GM12878 (cell line): Measurements from ENCODE around the gene SUPT6H. TPM values are rescaled to one million over a fixed set of nuclear protein-coding genes. Genes with fewer than 3 reads are reported as not detected.

Experiments used
- BCL3 ChIP-seq: IDR thresholded peaks from 2 replicates; pipeline ENCODE4 v1.6.1; 2011; ENCODE audit warnings: borderline replicate concordance, low read depth, mild to moderate bottlenecking, moderate library complexity, low read length; ENCODE audit not compliant: insufficient read depth, poor library complexity, severe bottlenecking
- BCLAF1 ChIP-seq: fragments of 450-650 bp; IDR thresholded peaks from 2 replicates; pipeline ENCODE4 v1.6.1; 2017; ENCODE audit warnings: antibody characterized with exemption, mild to moderate bottlenecking, moderate library complexity
- HDAC2 ChIP-seq: fragments of 200-600 bp; sonication (generic); IDR thresholded peaks from 2 replicates; pipeline ENCODE4 v1.6.1; 2017
- NFIC ChIP-seq: IDR thresholded peaks from 2 replicates; pipeline ENCODE4 v1.6.1; 2012; ENCODE audit warnings: low read depth, mild to moderate bottlenecking, inconsistent platforms, low read length, moderate library complexity
- REST ChIP-seq: IDR thresholded peaks from 2 replicates; pipeline ENCODE4 v1.6.1; 2012; ENCODE audit warnings: mild to moderate bottlenecking, low read depth, low read length
- RUNX3 ChIP-seq: IDR thresholded peaks from 2 replicates; pipeline ENCODE4 v1.6.1; 2012; ENCODE audit warnings: low read length, inconsistent platforms
- SMAD1 ChIP-seq: fragments of 450-650 bp; IDR thresholded peaks from 2 replicates; pipeline ENCODE4 v1.6.1; 2018; ENCODE audit warnings: mild to moderate bottlenecking, low read depth; ENCODE audit not compliant: partially characterized antibody
- SREBF2 ChIP-seq: IDR thresholded peaks from 2 replicates; pipeline ENCODE4 v1.6.1; 2012; ENCODE audit warnings: mild to moderate bottlenecking, low read length
- SRF ChIP-seq, 2 experiments: IDR thresholded peaks; 2 replicates each; pipeline ENCODE4 v1.6.1; 2011; ENCODE audit warnings: low read depth in 2 of 2, low read length in 2 of 2, mild to moderate bottlenecking in 1 of 2, moderate library complexity in 1 of 2
- STAT3 ChIP-seq: IDR thresholded peaks from 2 replicates; pipeline ENCODE4 v1.6.1; 2011; ENCODE audit warnings: low read depth, low read length, improper control_type of control experiment
- USF1 ChIP-seq: IDR thresholded peaks from 2 replicates; pipeline ENCODE4 v1.6.1; 2011; ENCODE audit warnings: borderline replicate concordance, low read depth, mild to moderate bottlenecking, moderate library complexity, mixed read lengths, low read length; ENCODE audit not compliant: insufficient read depth; ENCODE audit errors: extremely low read length
- USF2 ChIP-seq: IDR thresholded peaks from 2 replicates; pipeline ENCODE4 v1.6.1; 2011; ENCODE audit warnings: low read depth, low read length, improper control_type of control experiment, borderline replicate concordance
- YBX1 ChIP-seq: fragments of 450-650 bp; IDR thresholded peaks from 2 replicates; pipeline ENCODE4 v1.6.1; 2016; ENCODE audit warnings: antibody characterized with exemption
- YY1 ChIP-seq: IDR thresholded peaks from 2 replicates; pipeline ENCODE4 v1.6.1; 2011; ENCODE audit warnings: low read depth, mild to moderate bottlenecking, low read length
- ZBTB33 ChIP-seq: fragments of 450-650 bp; IDR thresholded peaks from 2 replicates; pipeline ENCODE4 v1.6.1; 2017; ENCODE audit warnings: mild to moderate bottlenecking
- polyA plus RNA-seq, 11 experiments: library from polyadenylated mRNA; depleted of rRNA in 4 of 11; unstranded in 6 of 11; stranded (reverse) in 5 of 11; fragments of >200 nt; fragmentation: Nextera tagmentation in 4 of 11; fragmentation: Illumina TruSeq in 1 of 11; extraction: Ambion mirVana in 4 of 11; extraction: Trizol in 1 of 11; gene quantifications; 1 replicate in 1 of 11; 2 replicates in 10 of 11; pipeline versions ENCODE4 v1.2.1 to v1.2.3, GENCODE V29; 2011 to 2016; ENCODE audit warnings: inconsistent platforms in 2 of 11, missing spikeins in 2 of 11, low read depth in 1 of 11
- total RNA-seq, 4 experiments: library from RNA; depleted of rRNA in 3 of 4; stranded (reverse); fragments of >200 nt in 3 of 4; fragmentation: Illumina TruSeq in 1 of 4; extraction: Trizol in 1 of 4; gene quantifications; 2 replicates each; pipeline versions ENCODE4 v1.2.1 to v1.2.3, GENCODE V29; 2013 to 2021

The SUPT6H gene
- total and polyA plus RNA-seq, 10 of the 15 experiments (the other 5 are each of a cell fraction or from before 2014, with no cell fraction given) = 1.7 to 58.8 (median 37.7) TPM

- TF ChIP-seq BCL3 (no peak), NFIC (no peak), SMAD1 (no peak), BCLAF1 (no peak), HDAC2 (no peak), YY1 (no peak), REST (no peak), USF2 (no peak), SRF (IDR thresholded peaks at IDR 0.05; ENCODE audit: low read depth in 2 of 2, low read length in 2 of 2) (no peak), SREBF2 (no peak), USF1 (peak; percentile 7), YBX1 (no peak), RUNX3 (no peak), STAT3 (no peak), ZBTB33 (no peak)
Observed at GRCh38 chr17:28725660-28726225, 63.7 kb downstream of the SUPT6H start (continued).
